Upper lobe of left lung (tissue), 4 donors: Measurements from ENCODE around the gene HJV.

Source experiments
- CTCF ChIP-seq, 6 experiments: fragments of 450-650 bp in 4 of 6; fragments of 200-600 bp in 2 of 6; sonication (generic) in 2 of 6; IDR thresholded peaks; one replicate each; pipeline ENCODE4 v1.5.1; 2016 to 2019; ENCODE audit warnings: antibody characterized with exemption in 6 of 6
- EP300 ChIP-seq, 4 donors: sonication (generic); formaldehyde crosslinking; IDR thresholded peaks; one replicate each; pipeline ENCODE4 v1.5.1; 2017; ENCODE audit warnings: antibody characterized with exemption in 4 of 4, control low read depth in 2 of 4
- POLR2A ChIP-seq, 4 donors: fragments of 450-650 bp; IDR thresholded peaks; one replicate each; pipeline ENCODE4 v1.5.1; 2016 to 2017; ENCODE audit warnings: antibody characterized with exemption in 4 of 4, mild to moderate bottlenecking in 2 of 4

DNA sequence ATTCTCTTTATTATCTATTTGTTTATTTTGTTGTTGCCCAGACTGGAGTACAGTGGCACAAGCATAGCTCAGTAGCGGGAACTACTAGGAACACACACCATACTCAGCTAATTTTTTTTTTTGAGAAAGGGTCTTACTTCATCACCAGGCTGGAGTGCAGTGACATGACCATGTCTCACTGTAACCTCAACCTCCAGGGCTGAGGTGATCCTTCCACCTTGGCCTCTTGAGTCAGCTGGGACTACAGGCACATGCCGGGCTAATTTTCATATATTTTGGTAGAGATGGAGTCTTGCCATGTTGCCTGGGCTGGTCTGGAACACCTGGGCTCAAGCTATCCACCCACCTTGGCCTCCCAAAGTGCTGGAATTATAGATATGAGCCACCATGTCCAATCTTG lies 19.8 kb downstream of the HJV start:
- TF ChIP-seq CTCF (IDR thresholded peaks at IDR 0.05) (no peak), POLR2A (IDR thresholded peaks at IDR 0.05) (no peak), EP300 (IDR thresholded peaks at IDR 0.05) (no peak)
